HG02642 (cell line): ENCODE measurements around the gene LAMC2.

Source experiments
- ATAC-seq: cut with Tn5 transposase; IDR thresholded peaks from one replicate; pipeline ENCODE4 v1.9.1; 2021; ENCODE audit warnings: mild to moderate bottlenecking; ENCODE audit not compliant: unreplicated experiment, poor library complexity

LAMC2 gene

DNA sequence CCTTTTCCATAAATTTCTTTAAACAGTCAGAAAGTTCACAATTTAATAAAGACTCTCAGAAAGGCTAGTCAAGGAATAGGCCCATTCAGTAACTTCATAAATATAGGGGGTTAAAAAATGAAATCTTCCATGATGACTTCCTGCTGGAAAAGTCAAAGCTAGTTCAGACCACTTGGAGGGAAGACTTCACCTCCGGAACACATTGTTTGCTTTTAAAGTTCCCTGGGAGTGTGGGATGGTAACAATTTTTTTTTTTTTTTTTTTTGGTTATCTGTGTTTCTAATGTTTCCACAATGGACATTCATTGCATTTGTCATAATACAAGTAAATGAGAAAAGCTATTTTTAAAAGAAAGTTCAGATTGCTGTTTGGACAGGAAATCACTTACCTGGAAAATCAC is 18.4 kb upstream of the LAMC2 start:
- no peak for ATAC-seq

DNA sequence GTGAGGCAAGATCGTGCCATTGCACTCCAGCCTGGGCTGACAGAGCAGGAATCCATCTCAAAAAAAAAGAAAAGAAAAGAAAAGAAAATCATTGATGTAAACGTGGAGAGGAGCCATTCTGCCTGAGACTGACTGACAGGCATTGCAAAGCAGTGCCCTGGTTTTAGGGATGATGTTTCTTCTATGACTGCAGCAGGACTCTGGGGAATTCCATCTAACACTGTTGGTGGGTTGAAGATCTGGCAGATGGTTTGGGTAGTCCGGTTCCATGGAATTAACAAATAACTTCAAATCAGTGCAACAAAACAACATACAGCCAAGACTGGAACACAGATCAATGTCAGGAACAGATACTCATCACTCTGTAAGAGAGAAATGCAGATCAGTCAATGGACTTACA is 17.8 kb upstream of the LAMC2 start:
- no peak for ATAC-seq

DNA sequence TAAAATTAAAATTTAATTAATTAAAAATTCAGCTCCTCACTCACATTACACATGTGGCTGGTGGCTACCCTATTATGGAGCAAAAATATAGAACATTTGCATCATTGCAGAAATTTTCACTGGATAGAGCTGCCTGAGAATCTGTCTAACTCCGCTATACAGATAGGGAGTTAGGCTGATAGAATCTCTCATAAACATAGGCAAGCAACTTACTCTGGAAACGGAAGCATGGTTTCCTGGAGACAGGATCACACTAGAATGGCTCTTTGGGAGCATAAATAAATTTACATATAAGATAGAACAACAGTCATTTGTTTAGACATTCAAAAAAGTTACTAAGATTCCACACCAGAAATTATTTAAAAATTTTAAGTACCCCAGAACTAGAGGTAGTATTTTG is 12.2 kb upstream of the LAMC2 start:
- ATAC-seq = no peak

DNA sequence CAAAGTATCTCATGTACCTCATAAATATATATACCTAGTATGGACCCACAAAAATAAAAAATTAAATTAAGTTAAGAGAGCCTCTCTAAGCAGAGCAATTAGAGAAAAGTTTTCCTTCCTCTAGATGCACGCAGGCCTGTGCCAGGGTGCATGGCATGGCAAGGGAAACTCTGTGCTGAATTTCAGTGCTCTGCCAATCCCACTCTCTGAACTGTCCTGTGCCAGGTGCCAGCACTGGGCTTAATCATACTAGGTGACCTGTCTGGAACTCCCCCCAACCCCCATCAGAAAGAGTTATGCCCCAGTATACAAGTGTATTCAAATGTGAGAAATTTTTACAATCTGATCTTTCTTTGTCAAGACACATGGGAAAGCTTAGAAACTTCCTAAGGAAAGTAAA is 10.4 kb upstream of the LAMC2 start:
- no peak for ATAC-seq

DNA sequence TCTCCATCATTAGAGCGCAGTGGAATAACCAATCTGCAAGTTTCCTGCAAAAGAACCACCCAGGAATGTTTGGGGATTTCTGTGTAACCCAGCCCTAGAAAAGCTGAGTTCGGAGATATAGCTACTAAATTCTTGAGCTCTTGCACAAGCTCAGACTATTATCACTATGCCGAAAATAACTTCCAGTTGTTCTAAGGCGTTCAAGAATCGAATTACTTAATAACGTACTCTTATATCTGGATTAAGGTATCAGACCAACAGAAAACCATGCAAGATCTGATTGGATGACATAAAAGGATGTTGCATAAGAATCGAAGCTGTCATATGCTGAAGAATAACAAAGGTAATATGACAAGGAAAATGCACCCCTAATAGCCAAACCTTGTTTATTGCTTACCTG is 7.5 kb upstream of the LAMC2 start:
- ATAC-seq = no peak

DNA sequence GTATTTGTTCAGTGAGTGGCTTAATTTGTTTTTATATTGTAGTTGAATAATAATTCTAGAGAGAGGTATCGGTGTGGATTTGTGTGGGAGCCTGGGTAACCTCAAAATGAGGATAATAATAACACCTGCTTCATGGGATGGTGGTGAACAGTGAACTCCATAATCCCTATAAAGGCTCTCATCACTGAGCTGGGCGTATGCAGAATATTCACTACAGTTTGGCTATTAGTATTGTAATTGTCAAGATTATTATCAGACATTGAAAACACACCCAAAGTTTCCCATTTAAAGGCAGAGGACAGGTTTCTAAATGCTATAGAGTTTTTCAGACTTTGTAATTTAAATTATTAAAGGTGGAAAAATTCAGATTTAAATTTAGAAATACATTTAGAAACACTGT is 7.0 kb upstream of the LAMC2 start:
- no peak for ATAC-seq

DNA sequence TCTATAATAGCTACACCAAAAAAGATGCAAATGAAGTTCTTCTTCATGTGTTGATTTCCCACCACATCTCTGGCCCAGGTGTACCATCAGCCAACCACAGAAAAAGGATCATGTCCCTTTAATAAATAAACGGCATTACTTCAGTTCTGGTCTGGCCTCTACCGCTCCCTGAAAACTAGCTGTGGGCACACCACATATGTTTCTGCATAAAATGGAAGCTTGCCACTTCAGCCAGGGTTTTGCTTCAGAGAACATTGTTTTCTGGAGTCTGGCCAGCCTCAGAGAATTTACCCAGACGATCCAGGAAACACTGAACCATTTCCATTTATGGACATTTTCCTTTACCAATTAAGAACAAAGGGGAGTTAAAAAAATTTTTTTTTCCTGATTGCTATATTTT is 5.8 kb upstream of the LAMC2 start:
- peak; percentile 48 for ATAC-seq

DNA sequence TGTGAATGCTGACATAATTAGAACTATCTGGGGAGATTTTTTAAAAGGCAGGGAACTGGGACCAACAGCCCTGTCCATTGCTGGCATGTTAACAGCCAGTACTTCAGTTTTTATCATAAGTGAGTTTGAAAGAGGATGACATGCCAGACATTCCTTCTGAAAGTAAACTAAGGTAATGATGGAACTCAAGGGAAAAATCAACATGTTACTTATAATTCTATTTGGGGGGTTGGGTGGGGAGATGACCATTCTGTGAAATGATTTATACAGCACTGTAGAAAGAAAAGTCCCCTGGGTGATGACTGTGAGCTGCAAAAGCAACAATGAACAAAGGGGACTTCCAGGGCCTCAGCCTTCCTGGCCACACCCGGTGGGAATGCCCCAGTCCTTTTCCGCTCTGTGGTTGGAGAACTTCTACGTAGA is 5.4 kb upstream of the LAMC2 start:
- peak; percentile 72 for ATAC-seq

DNA sequence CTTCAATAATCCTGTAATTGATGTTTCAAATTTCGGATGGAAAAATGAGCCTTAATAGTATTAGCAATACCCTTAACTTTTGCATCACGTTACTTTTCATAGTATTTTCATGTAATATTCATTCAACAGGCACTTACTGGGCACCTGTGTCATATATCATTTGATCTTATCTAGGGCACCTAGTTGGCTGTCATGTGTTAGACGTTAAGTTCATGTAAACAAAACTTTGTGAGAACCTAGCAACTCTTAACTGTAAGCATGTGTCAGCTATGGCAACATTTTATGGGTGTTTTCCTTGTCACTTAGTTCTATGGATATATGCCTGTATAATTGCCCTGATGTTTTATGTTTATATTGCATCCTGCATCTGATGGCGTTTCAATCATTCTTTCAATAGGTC is 777 bp downstream of the LAMC2 start:
- ATAC-seq = no peak

DNA sequence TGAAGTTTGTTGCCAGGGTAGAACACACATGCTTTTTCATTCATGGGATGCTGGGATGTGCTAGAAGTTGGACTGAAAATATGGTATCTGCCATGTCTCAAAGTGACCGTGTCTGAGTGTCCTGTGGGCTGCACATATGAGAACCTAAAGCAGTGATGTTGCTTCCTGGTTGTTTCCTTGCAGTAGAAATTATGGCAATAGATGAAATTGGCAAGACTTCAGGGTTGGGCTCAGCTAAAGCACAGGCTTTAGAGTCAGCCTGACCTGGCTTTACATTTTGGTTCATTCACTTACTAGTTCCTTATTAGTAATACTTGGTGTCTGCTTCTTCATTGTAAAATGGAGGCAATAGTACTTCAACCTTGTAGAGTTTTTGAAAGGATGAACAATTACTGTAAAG is 2.2 kb downstream of the LAMC2 start:
- no peak for ATAC-seq

DNA sequence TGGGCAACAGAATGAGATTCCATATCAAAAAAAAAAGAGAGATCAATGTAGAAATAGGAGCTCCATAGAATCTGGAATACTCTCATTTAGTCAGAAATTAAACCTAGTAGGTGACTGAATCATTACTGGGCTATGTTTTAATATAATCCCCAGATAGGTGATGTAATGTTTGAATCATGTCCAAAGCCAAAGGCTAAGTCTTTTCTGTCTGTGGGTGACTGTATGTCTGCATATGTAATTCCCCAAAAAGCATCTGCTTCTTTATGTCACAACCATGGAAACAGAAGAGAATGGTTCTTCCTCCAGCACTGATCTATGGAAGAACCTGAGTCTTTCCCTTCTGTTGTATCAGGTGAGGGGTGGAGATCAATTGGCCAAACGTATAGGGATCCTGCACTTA is 5.8 kb downstream of the LAMC2 start:
- no peak for ATAC-seq

DNA sequence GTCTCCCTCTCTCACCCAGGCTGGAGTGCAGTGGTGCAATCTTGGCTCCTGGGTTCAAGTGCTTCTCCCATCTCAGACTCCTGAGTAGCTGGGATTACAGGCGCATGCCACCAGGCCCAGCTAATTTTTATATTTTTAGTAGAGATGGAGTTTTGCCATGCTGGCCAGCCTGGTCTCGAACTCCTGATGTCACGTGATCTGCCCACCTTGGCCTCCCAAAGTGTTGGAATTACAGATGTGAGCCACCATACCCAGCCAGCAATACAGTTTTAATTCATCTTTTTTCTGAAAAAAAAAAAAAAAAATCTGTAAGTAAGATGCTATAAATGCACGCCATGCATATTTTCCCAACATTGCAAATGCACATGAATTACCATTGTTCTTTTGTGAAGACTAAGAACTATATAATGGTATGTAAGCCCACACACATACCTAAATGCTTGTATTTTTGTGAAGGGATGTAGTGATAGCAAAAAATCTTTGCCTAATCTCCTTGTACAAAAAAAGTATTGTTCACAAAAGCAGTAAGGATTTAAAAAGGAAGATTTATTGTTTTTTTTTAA is 8.0 kb downstream of the LAMC2 start:
- no peak for ATAC-seq

DNA sequence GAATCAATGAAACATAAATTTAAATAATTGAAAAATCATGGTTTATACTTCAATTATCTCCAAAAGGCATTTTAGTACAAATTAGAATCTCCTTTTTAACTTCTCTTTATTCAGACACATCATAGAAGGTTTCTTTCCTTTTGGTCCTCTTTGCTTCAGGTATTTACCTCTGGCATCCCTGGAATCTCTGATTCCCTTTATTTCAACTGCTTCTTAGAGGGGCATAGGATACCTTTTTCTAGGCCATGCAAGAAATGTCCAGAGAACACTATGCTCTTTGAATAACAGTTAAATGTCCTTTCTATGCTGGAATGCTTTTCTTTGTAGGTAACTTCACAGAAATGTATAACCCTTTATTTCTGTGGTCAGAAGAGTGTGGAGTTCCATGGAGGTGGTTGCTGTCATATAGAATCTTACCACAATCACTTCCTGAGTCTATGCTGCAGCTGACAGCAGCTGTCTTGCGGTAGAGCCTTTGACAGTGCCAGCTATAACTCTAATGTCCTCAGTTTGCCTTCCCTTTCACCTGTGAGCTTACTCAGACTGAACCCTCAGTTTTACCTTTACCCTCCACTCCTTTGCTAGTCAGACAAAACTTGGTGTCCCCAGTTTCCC is 8.6 kb downstream of the LAMC2 start:
- ATAC-seq = peak; percentile 93

DNA sequence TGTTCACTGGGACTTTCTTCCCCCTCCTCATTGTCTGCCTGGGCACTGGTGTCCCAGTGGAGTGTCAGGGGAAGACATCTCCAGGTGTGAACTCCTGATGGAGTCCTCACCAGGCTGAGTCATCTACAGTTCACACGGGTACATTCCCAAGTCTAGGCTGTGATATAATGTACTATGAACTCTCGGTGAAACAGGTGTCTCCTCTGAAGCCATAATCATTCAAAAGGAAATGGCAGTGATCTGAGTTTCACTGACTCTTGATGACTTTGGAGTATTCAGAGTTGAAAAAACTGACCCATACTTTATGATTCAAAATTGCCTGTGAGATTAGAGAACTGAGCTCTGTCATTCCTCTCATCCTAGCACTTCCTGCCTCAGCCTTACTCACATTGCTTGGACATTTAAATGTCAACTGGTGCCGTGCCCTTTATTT is 9.1 kb downstream of the LAMC2 start:
- peak; percentile 58 for ATAC-seq

DNA sequence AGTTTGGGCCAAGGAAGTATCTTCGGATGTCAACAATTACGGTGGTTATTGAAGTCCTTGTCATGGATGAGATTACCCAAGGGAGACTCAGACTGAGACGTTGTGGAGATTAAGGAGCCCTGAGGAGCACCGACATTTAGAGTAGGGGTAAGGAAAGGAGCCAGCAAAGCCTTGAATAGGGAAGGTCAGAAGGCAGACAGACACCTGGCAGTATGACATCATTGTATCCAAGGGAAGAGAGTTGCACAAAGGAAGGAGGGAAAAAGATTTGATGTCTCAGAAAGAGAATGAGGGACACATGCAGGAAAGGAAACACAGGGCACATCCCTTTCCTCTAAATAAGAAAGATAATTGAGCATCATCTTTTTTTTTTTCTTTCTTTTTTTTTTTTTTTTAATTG is 11.7 kb downstream of the LAMC2 start:
- no peak for ATAC-seq

DNA sequence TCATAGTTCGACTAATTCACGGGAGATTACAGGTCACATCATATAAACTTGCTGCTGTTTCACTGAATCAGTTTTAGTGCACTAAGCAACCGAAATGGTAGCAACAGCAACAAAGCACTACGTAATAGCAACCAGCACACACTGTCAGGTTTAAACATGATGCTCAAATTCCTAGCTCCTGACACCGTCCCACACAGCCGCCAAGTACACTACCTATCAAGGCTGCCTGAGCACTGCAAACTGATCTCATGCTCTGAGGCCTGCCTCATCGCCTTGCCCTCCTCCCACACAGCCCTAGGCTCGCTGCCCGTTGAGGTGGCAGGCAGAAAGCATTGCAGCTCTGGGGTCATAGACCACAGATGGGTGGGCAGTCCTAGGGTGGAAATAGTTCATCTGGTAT is 12.4 kb downstream of the LAMC2 start:
- no peak for ATAC-seq

DNA sequence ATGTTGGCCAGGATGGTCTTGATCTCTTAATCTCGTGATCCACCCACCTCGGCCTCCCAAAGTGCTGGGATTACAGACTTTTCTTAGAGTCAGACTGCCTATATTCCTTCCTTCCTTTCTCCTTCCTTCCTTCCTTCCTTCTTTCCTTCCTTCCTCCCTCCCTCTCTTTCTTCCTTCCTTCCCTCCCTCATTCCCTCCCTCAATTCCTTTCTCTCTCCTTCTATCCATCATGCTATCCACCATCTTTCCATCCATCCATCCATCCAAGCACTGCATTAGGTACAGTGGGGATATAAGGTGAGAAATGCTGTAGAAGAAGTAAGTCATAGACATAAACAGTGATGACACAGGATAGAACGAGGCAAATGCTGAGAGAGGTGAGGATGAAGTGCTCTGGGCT is 13.2 kb downstream of the LAMC2 start:
- no peak for ATAC-seq

DNA sequence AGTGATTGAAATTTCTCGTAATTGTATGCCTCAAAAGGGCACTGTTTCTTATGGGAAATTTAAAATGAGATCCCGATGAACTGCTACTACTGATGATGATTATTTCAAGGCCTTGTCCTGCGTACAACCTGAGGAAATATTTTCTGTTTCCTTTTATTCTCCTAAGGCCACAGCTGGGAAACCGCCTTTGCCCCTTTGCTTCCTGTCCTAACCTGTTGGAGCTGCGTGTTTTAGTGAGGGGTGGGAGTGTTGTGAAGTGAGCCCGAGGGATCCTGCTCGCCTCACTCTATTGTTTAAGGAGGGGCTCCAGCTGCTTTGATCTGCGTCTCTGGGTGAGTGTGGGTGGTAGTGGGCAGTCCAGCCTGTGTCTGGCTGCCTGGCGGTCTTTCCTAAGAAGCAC is 14.4 kb downstream of the LAMC2 start:
- no peak for ATAC-seq

DNA sequence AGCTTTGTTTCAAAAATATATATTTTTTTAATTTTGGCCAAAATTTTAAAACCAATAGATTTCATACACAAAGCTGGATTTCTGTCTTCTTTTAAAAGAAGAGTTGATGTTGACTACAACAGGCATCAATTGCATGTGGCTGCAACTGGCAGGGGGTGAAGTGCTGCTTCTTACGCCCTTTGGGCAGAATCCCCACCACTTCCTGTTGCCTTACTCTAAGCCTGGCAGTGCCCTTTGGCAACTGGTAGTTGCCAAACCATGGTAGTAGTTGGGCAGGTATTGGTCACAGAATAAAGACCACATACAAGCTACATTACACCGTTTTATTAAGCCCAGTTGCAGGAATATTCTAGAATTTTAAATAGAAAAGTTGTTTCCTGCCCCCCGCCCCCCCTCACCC is 17.0 kb downstream of the LAMC2 start:
- ATAC-seq = no peak

DNA sequence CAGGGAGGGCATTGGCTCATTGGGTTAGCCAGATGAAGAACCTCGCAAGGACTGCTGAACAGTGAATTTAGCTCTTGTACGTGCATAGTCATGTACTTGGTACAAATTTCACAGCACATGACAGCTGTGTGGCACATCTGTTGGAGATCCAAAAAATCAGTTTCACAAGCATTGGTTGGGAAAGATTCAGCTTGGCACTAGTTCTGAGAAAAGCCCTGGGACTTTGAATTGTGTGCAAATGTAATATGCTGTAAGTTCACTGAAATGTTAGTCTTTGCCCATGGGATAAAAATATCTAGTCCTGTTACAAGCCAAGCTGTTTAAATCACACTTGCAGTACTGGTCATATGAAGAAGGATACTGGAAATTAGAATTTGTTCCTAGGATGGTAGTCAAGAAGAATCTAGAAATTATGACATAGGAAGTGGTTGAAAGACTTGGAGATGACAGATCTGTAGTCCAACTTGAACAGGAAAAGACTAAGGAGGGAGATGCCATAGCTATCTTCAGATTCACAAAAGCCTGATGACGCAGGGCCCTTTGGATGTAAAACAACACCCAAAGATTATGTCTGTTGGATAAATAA is 19.2 kb downstream of the LAMC2 start:
- ATAC-seq = no peak

DNA sequence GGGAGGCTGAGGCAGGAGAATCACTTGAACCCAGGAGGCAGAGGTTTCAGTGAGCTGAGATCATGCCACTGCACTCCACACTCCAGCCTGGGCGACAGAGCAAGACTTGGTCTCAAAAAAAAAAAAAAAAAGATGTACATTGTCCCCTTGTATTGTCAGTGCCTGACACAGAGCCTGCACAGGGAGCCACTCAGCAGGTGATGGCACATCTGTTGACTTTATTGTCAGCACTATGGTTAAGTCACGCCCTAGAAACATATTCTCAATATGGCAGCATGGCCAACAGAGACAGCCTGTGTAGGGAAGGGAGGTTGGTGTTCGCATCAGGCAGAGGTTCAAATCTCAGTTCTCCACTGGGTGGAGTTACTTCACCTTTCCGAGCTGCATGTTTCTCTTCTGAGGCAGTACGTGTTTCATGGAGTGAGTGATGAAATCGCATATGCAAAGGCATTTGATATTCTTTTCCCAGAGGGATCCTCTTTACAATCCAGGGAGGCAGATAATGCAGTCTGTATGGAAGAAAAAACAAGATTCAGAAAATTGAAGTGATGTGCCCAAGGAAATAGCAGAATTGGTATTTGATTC is 20.6 kb downstream of the LAMC2 start:
- ATAC-seq = no peak
